IMR-90 (cell line): ENCODE data around the gene SH2D7.

Source experiments
- POLR2A ChIP-seq: IDR thresholded peaks from 2 replicates; pipeline ENCODE4 v1.6.1; 2012; ENCODE audit warnings: mild to moderate bottlenecking, low read depth, low read length
- TF ChIP-seq, protein P1 (sequence below): conservative IDR thresholded peaks from 2 replicates; pipeline ENCODE4 v1.5.1; 2012; ENCODE audit warnings: mild to moderate bottlenecking, low read depth, low read length, improper control_type of control experiment

DNA sequence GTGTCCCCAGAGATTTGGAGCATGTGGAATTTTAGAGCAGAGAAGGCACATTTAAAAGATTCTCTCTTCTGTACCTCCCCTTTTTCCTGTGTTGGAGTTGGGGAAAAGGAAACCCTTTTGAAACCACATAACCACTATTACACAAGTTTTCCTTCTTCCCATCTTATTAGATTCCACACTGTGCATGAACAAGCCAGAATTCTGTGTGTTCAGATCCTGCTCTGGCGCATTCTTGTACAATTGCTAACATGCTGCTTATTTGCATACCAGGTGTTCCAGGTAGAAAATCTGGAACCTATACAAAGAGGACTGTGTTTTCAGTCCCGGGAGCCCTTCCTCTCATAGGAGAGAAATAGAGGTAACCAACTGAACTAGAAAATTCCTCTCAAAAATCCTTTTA, 41.4 kb downstream of the SH2D7 start:
- TF ChIP-seq POLR2A: no peak
- TF ChIP-seq, protein P1, sequence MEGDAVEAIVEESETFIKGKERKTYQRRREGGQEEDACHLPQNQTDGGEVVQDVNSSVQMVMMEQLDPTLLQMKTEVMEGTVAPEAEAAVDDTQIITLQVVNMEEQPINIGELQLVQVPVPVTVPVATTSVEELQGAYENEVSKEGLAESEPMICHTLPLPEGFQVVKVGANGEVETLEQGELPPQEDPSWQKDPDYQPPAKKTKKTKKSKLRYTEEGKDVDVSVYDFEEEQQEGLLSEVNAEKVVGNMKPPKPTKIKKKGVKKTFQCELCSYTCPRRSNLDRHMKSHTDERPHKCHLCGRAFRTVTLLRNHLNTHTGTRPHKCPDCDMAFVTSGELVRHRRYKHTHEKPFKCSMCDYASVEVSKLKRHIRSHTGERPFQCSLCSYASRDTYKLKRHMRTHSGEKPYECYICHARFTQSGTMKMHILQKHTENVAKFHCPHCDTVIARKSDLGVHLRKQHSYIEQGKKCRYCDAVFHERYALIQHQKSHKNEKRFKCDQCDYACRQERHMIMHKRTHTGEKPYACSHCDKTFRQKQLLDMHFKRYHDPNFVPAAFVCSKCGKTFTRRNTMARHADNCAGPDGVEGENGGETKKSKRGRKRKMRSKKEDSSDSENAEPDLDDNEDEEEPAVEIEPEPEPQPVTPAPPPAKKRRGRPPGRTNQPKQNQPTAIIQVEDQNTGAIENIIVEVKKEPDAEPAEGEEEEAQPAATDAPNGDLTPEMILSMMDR: no peak
